Amniotic epithelial cell (primary cell): ENCODE measurements around the gene CSNK1A1.
"Not testable (repeated sequence)": the region's sequence is repeated elsewhere in the genome, so short reads cannot be mapped to it uniquely, and the experiment has no call there.

Source experiments
- DNase-seq: peaks from one replicate; pipeline ENCODE4 v3.0.0-alpha.2; 2010; ENCODE audit warnings: low read depth

Gene CSNK1A1

GRCh38 chr5:149490599-149491485 lies 60.4 kb downstream of the CSNK1A1 start:
- DNase-seq, result no peak

GRCh38 chr5:149489605-149490037 lies 61.6 kb downstream of the CSNK1A1 start:
- DNase-seq, result peak; percentile 31

GRCh38 chr5:149488645-149489306 lies 62.5 kb downstream of the CSNK1A1 start:
- DNase-seq, result peak; percentile 33

- no peak for DNase-seq
Observed at GRCh38 chr5:149487672-149488071, 63.6 kb downstream of the CSNK1A1 start.

- peak; percentile 57 for DNase-seq
Observed at GRCh38 chr5:149486726-149487635, 64.3 kb downstream of the CSNK1A1 start.

GRCh38 chr5:149485655-149486615 lies 65.3 kb downstream of the CSNK1A1 start:
- peak; percentile 100 for DNase-seq

GRCh38 chr5:149481485-149481884 lies 69.8 kb downstream of the CSNK1A1 start:
- no peak for DNase-seq

- no peak for DNase-seq
Observed at GRCh38 chr5:149478761-149479160, 72.5 kb downstream of the CSNK1A1 start.

- no peak for DNase-seq
Observed at GRCh38 chr5:149475777-149476176, 75.5 kb downstream of the CSNK1A1 start.

- no peak for DNase-seq
Observed at GRCh38 chr5:149474198-149474597, 77.0 kb downstream of the CSNK1A1 start.

- DNase-seq, result no peak
Observed at GRCh38 chr5:149473441-149473840, 77.8 kb downstream of the CSNK1A1 start.

- no peak for DNase-seq
Observed at GRCh38 chr5:149472399-149472798, 78.8 kb downstream of the CSNK1A1 start.

GRCh38 chr5:149471406-149472183 lies 79.6 kb downstream of the CSNK1A1 start:
- DNase-seq, result peak; percentile 38

GRCh38 chr5:149470942-149471341 lies 80.3 kb downstream of the CSNK1A1 start:
- DNase-seq, result no peak

- DNase-seq, result peak; percentile 59
Observed at GRCh38 chr5:149466457-149466972, 84.7 kb downstream of the CSNK1A1 start.

- peak; percentile 72 for DNase-seq
Observed at GRCh38 chr5:149464796-149465489, 86.3 kb downstream of the CSNK1A1 start.

GRCh38 chr5:149461907-149462306 lies 89.3 kb downstream of the CSNK1A1 start:
- not testable (repeated sequence) for DNase-seq

GRCh38 chr5:149459891-149460290 lies 91.3 kb downstream of the CSNK1A1 start:
- peak; percentile 61 for DNase-seq

GRCh38 chr5:149457393-149457763 lies 93.9 kb downstream of the CSNK1A1 start:
- no peak for DNase-seq
